Measurements from ENCODE around the gene PPM1G.
A peak's percentile ranks its signal among the peaks of the same experiment; 100 is the strongest.

PPM1G gene

DNA sequence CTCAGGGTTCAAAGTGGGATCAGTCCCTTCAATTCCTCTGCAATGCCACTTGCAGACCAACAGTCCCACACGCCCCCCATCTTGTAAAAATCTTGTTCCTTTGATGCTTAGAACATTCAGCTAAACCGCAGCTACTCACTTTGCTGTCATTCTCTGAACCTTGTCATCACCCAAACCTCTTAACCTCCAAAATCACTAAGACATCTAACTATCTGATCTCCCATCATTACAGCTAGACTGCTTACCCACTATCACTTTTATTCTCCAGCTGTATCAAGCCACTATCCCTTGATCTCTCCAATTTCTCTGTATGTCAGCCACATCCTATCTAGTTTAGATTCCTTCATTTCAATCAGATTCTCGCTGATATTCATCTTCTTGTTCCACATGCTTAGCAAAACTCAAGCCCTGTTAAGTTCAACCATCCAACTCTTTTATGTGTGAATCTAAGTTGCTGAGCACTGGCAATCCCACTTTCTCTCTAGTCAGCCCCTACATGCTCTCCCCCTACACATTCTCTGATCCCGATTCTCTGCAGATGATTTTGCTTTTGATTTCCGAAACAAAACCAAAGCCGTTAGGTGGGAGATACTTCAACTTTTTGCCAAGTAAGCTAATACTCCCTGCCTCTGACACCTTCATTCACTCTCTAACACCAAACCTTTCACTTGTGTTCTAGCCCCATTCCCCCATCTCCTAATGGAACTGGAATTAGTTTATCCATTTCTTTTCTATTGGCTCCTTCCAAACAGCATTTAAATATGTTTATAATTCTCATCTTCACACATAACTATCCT, 57.4 kb downstream of the PPM1G start:
- H3K36me3 Mint-ChIP-seq (ENCODE audit: low read depth) = peaks cover 53% of the 10 kb centered on the region
- no peak for DNase-seq
- no peaks in the 10 kb centered on the region for H3K27me3 Mint-ChIP-seq
- peak overlapping the region; percentile 13 for H3K4me3 Mint-ChIP-seq
- peak overlapping the region; percentile 70 for H3K27ac Mint-ChIP-seq
- H3K9me3 Mint-ChIP-seq = no peaks in the 10 kb centered on the region
- H3K4me1 Mint-ChIP-seq (ENCODE audit: low read depth) = peaks cover 61% of the 10 kb centered on the region

DNA sequence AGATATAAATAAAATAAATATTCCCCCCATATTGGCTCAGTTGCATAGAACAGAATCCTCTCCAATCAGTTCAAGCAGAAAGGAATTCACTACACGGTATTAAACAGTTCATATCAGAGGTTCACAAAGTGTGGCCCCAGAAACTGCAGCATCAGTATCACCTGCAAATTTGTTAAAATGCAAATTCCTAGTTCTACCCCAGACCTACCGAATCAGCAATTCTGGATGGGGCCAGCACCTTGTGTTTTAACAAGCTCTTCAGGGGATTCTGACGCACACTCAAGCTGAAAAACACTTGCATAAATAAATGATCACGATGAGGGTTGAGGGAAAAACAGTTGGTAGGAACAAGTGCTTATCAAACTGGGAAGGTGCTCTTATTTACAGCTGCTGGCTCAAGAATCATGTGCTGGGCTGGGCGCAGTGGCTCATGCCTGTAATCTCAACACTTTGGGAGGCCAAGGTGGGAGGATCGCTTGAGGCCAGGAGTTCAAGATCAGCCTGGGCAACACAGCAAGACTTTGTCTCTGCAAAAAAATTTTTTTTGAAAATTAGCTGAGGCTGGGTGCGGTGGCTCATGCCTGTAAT, 59.2 kb downstream of the PPM1G start:
- Mint-ChIP-seq H3K27me3 (no peaks in the 10 kb centered on the region), H3K4me3 (no peak overlapping the region), H3K27ac (no peak overlapping the region), H3K4me1 (ENCODE audit: low read depth) (peaks cover 55% of the 10 kb centered on the region), H3K36me3 (ENCODE audit: low read depth) (peaks cover 44% of the 10 kb centered on the region), H3K9me3 (no peaks in the 10 kb centered on the region)
- DNase-seq = no peak

DNA sequence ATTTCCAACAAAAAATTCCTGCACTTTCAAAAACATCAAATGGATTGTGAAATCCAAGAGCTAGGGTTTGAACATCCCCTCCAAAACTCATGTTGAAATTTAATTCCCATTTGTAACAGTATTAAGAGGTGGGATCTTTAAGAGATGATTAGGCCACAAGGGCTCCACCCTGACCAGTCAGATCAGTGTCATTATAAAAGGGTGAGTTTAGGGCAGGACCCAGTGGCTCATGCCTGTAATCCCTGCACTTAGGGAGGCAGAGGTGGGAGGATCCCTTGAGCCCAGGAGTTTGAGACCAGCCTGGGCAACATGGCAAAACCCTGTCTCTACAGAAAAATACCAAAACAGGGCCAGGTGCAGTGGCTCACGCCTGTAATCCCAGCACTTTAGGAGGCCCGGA, 61.8 kb downstream of the PPM1G start:
- DNase-seq = no peak
- Mint-ChIP-seq H3K4me3 (no peak overlapping the region), H3K27me3 (no peaks in the 10 kb centered on the region), H3K4me1 (ENCODE audit: low read depth) (peaks cover 39% of the 10 kb centered on the region), H3K36me3 (ENCODE audit: low read depth) (peaks cover 49% of the 10 kb centered on the region), H3K27ac (no peak overlapping the region), H3K9me3 (no peaks in the 10 kb centered on the region)

DNA sequence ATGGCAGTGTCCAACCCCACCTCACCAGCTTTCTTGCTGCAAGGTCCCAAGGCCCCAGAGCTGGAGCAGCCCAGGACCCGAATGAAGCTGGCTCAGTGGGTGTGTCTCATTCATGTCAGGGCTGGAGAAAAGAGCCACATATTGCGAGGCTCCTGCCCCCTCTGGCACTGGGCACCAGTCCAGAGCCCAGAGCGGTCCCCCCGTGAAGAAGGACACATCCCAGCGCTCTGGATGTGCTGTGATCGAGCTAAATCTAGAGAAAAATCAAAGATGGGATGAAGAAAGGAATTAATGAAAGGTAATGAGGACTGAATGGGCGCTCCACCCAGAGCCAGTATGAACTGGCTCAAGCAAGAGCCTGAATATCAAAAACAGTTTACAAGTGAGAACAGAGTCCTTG, 73.2 kb downstream of the PPM1G start:
- Mint-ChIP-seq H3K4me3 (no peak overlapping the region), H3K9me3 (no peaks in the 10 kb centered on the region), H3K27me3 (no peaks in the 10 kb centered on the region), H3K36me3 (ENCODE audit: low read depth) (peaks cover 84% of the 10 kb centered on the region), H3K4me1 (ENCODE audit: low read depth) (no peaks in the 10 kb centered on the region), H3K27ac (no peak overlapping the region)
- no peak for DNase-seq

DNA sequence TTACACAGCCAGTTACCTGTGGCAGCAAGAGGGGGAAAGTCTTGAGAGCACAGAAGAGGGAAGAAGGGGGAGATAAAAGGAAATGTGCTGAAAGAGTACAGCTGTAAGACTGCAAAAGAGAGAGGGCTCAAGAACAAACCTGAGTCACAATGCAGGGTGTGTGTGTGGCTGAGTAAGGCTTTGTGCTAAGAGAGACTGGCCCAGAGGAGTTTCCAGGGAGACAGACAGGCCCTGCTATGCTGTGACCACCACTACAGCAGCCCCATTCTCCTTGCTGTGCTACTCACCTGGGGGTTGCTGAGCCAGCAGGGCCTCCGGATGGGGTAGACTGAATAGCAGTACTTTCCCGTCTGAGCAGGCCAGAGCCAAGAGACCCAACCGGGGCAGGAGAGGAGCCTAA, 74.1 kb downstream of the PPM1G start:
- Mint-ChIP-seq H3K27me3 (no peaks in the 10 kb centered on the region), H3K27ac (peak overlapping the region; percentile 5), H3K4me1 (ENCODE audit: low read depth) (no peaks in the 10 kb centered on the region), H3K4me3 (no peak overlapping the region), H3K36me3 (ENCODE audit: low read depth) (peaks cover 83% of the 10 kb centered on the region), H3K9me3 (no peaks in the 10 kb centered on the region)
- no peak for DNase-seq
